ENCODE data around the gene BCL2L13.

The BCL2L13 gene, protein sequence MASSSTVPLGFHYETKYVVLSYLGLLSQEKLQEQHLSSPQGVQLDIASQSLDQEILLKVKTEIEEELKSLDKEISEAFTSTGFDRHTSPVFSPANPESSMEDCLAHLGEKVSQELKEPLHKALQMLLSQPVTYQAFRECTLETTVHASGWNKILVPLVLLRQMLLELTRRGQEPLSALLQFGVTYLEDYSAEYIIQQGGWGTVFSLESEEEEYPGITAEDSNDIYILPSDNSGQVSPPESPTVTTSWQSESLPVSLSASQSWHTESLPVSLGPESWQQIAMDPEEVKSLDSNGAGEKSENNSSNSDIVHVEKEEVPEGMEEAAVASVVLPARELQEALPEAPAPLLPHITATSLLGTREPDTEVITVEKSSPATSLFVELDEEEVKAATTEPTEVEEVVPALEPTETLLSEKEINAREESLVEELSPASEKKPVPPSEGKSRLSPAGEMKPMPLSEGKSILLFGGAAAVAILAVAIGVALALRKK

GRCh38 chr22:17638432-17639246 lies at the start of gene BCL2L13:
Gene BCL2L13, plus strand, starts transcription at chr22:17638757. Its CDS starts 16,955 bp downstream, at chr22:17655712.
- DNase-seq: peak; percentile 88

GRCh38 chr22:17589810-17590375 lies 48.7 kb upstream of the BCL2L13 start:
- DNase-seq: no peak

DNA sequence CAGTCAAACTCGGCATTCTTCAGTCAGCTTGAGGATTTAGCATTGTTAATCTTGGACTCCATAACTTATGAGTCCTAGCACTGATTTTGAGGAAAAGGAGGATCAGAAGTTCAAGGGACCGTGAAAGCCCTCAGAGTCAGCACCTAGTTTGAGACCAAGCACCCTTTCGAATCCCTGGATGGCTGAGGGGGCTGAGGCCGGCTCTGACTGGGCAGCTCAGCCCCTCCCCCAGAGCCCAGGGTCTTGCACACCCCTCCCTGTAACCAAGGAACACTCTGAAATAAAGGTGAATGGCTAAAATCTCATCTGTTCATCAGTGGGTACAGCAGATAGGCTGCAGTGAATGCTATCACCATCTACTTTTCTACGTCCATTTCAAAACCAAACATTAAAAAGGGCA lies 48.0 kb upstream of the BCL2L13 start:
- DNase-seq: no peak

DNA sequence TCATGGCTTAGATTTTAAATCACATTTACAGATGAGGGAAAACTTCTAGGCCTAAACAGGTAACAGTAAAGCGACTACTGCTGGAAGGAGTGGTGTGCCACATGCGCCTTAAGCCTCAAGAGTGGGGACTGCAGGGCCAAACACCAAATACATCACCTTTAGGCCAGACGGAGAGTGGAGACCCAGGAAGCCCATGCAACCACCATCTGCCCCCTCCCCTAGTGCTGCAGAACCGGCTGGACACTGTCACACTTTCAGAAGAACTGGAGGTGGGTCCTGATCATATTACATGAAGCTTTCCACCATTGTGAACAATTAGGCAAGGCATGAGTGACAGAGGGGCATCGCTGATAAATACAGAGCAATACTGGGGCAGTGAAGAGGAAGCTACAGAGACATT lies 46.4 kb upstream of the BCL2L13 start:
- no peak for DNase-seq

DNA sequence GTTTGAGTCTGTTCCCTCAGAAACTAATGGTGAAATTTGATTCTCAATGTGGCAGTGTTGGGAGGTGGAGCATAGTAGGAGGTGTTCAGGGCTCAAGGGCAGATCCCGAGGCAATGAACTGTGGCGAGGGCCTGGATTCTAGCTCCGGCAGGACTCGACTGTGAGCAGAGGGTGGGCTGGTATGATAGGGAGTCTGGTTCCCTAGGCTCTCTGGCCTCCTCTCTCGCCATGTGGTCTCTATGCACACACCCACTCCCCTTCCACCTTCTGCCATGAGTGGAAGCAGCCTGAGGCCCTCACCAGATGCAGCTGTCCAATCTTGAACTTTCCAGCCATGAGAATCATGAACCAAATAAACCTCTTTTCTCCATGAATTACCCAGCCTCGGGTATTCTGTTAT lies 42.3 kb upstream of the BCL2L13 start:
- DNase-seq: no peak

DNA sequence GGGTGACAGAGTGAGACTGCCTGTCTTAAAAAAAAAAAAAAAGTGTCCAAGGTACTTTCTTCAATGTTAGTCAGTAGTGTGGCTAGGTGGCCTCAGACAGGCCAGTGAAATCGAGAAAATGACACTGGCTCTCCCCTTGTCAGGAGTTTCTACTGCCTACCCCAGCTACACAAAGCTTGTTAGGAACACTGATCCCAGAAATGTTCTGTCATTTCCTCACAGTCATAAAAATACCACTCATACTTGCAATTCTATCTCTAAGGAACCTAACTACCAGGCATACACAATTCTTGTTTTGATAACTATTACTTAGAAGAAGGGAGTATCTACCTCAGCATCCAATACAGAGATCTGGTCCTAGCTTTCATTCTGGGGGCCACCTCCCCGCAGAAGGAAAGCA lies 41.3 kb upstream of the BCL2L13 start:
- peak; percentile 26 for DNase-seq

- DNase-seq: no peak
These were observed 40.2 kb upstream of the BCL2L13 start for GRCh38 chr22:17598318-17598717.

DNA sequence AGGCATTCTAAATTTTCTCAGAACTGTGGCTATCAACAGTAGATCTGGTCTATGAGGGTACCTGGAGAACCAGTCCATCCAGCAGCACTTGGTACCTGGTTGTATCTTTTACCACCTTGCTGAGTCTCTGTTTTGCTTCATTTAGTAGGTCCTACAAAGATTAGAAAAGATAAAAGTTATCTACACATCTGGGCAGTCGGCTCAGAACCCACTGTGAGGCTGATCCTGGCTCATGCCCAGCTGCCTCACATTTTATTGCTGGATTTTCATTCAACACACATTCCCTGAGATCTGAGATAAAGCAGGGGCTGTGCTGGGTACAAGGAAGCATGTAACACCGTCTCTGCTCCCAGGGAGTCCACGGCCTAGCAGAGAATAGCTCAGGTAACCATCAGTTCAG lies 37.5 kb upstream of the BCL2L13 start:
- DNase-seq: no peak

GRCh38 chr22:17603668-17604067 lies 34.9 kb upstream of the BCL2L13 start:
- DNase-seq: no peak

DNA sequence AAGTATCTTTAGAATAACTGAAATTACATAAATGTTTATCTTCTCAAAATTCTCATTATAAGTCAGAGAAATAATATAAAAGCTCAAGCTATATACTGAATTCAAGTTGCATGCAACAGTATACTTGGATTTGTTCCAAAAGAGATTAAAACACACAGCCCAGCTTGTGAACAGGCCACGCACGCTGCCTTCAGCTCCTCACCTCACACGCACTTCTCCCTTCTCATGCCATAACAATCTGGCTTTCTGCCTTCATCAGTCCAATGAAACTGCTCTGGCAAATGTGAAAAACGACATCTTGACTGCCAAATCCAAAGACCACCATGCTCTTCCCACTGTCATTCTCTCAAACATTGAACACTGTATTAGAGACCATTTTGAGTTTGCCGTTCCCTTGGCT lies 32.1 kb upstream of the BCL2L13 start:
- peak; percentile 30 for DNase-seq

DNA sequence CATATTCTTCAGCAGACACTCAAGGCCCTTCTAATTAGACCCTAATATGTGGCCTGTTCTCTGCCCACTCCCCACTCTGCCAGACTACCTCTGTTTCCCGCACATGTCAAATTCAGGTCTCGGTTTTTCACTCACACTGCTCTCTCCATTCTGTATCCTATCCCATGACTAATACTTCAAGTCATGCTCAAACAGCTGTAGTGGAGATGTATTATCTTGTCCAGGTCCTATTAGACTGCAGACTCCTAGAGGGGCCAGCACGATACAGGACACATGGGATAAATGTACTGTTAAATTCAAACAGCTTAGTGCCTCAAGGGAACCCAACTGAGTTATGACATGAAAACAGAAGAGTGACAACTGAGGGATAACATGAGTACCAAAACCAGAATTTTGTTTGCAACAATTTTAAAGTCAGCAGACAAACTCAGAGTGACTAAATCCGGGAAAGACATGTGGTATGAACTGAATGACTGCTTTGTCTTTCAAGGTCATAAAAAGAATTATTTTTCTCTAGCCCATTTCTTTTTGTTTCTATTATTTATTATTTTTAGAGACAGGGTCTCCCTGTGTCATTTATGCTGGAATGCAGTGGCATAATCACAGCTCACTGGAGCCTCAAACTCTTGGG lies 30.6 kb upstream of the BCL2L13 start:
- no peak for DNase-seq

GRCh38 chr22:17612057-17612456 lies 26.5 kb upstream of the BCL2L13 start:
- DNase-seq: no peak

DNA sequence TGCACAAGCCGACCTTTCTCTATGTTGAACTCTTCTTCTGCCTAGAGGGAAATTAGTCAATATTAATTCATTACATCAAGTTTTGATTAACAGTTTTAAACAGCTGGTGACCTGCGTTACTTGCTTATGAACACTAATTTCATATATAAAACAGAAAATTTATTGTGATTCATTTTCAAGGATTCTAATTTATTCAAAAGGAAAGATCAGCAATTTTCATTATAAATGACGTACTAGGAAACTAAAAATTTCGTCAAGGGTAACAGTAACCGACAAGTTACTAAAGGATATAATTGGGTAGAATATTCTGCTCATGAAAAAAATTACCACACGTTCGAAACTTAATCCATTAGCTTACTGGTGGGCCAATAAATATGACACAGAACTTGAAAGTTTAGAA lies 25.3 kb upstream of the BCL2L13 start:
- DNase-seq: no peak

GRCh38 chr22:17627961-17628405 lies 10.6 kb upstream of the BCL2L13 start:
- DNase-seq: no peak

- DNase-seq: peak; percentile 96
These were observed 10.0 kb upstream of the BCL2L13 start, which contains the start of gene ATP6V1E1 for GRCh38 chr22:17628406-17629172. Gene ATP6V1E1, minus strand, starts transcription at chr22:17628749. Its CDS starts 114 bp downstream, at chr22:17628635.

GRCh38 chr22:17629173-17629489 lies 9.4 kb upstream of the BCL2L13 start:
- no peak for DNase-seq

DNA sequence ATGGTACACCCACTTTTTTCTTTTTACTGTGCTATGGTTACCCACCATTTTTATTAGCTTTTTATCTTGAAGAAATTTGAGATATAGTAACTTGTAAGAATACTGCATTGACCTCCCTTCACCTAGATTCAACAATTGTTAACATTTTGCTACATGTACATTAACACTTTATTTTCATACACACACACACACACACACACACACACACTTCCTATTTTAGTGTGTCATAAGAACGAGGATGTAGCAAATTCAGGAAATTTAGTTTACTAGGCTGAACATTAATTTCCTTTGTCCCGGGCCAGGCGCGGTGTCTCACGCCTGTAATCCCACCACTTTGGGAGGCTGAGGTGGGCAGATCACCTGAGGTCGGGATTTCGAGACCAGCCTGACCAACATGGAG lies 8.9 kb upstream of the BCL2L13 start:
- DNase-seq: no peak

- DNase-seq: no peak
These were observed 7.4 kb upstream of the BCL2L13 start for GRCh38 chr22:17631076-17631565.

DNA sequence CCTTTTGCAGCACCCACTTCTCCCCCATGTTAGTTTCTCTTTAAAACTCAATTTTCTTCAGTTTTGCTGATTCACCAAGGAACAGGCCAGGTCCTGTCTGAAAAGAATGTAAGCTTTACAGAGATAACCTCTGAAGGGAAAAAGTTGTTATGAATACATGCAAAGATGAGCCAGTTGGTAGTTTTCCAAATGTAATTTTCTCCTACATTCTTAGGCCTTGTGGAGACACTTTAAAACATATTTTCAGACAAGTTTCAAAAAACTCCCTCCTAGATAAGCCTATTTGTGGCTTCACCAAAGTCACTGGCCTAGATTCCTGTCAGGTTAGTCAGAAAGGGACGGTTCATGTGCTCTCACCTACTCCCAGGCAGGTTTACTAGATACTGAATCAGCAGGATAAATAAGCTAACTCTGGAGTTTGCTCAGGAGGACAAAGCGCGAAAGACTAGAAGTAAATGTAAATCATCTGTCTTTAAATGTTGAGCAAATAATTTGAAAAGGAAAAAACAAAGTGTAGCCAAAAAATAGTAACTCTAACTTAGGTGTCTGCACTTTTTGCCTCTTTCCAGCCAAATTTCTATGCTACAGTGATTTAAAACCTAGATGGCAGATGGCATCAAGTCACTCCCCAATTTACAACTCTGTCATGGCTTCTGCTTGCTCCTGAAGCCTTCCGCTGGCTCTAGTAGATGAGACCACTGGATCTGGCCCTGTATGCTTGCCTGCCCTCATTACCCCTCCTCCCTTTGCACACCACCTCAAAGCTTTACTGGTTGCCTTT lies 5.2 kb upstream of the BCL2L13 start:
- DNase-seq: peak; percentile 88

- no peak for DNase-seq
These were observed 4.6 kb upstream of the BCL2L13 start for GRCh38 chr22:17633998-17634323.

- DNase-seq: no peak
These were observed 3.9 kb upstream of the BCL2L13 start for GRCh38 chr22:17634696-17635095.

All from fibroblast of skin of right biceps (primary cell).